ENCODE results near the gene OR10W1. TPM values are rescaled to one million over a fixed set of nuclear protein-coding genes. Genes with fewer than 3 reads are reported as not detected.

OR10W1 gene
- total RNA-seq, 1 experiment from 2014 or later = not detected

- Histone ChIP-seq H3K9me3 (no peaks in the 10 kb centered on the region), H3K4me3 (ENCODE audit: low read depth, low read length) (no peak overlapping the region), H3K27me3 (replicated peaks; ENCODE audit: control insufficient read depth, insufficient read depth, low read length) (no peaks in the 10 kb centered on the region), H3K4me1 (no peaks in the 10 kb centered on the region), H3K36me3 (ENCODE audit: control insufficient read depth, insufficient read depth, low read length) (no peaks in the 10 kb centered on the region)
- H3K27ac Mint-ChIP-seq (ENCODE audit: unreplicated experiment) = no peak overlapping the region
- peaks cover 3% of the 10 kb centered on the region for H3K9me3 Mint-ChIP-seq (ENCODE audit: unreplicated experiment)
- intact Hi-C loops (cut with micrococcal nuclease; ENCODE audit: unreplicated experiment) = no loop called here
- ChIA-PET POLR2A (no interaction called here), CTCF (no interaction called here)
- H3K4me3 Mint-ChIP-seq (ENCODE audit: unreplicated experiment) = no peak overlapping the region
- no peaks in the 10 kb centered on the region for H3K4me1 Mint-ChIP-seq (ENCODE audit: low read depth, unreplicated experiment)
- DNase-seq = no peak
- H3K27me3 Mint-ChIP-seq (ENCODE audit: insufficient read depth, unreplicated experiment) = peaks cover 2% of the 10 kb centered on the region
- no peaks in the 10 kb centered on the region for H3K36me3 Mint-ChIP-seq (ENCODE audit: insufficient read depth, unreplicated experiment)
- TF ChIP-seq, protein P1, sequence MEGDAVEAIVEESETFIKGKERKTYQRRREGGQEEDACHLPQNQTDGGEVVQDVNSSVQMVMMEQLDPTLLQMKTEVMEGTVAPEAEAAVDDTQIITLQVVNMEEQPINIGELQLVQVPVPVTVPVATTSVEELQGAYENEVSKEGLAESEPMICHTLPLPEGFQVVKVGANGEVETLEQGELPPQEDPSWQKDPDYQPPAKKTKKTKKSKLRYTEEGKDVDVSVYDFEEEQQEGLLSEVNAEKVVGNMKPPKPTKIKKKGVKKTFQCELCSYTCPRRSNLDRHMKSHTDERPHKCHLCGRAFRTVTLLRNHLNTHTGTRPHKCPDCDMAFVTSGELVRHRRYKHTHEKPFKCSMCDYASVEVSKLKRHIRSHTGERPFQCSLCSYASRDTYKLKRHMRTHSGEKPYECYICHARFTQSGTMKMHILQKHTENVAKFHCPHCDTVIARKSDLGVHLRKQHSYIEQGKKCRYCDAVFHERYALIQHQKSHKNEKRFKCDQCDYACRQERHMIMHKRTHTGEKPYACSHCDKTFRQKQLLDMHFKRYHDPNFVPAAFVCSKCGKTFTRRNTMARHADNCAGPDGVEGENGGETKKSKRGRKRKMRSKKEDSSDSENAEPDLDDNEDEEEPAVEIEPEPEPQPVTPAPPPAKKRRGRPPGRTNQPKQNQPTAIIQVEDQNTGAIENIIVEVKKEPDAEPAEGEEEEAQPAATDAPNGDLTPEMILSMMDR (IDR thresholded peaks at IDR 0.05; ENCODE audit: insufficient read depth in 1 of 2, low read depth in 1 of 2, low read length in 1 of 2, severe bottlenecking in 1 of 2, unreplicated experiment in 1 of 2) = no peak
- no TSS peak for BruUV-seq (replicated peaks)
These were observed 8.1 kb downstream of the OR10W1 start for GRCh38 chr11:58259983-58260382.

- intact Hi-C loops (cut with micrococcal nuclease; ENCODE audit: unreplicated experiment) = no loop called here
These were observed 13.1 kb downstream of the OR10W1 start for GRCh38 chr11:58254936-58255335.

DNA sequence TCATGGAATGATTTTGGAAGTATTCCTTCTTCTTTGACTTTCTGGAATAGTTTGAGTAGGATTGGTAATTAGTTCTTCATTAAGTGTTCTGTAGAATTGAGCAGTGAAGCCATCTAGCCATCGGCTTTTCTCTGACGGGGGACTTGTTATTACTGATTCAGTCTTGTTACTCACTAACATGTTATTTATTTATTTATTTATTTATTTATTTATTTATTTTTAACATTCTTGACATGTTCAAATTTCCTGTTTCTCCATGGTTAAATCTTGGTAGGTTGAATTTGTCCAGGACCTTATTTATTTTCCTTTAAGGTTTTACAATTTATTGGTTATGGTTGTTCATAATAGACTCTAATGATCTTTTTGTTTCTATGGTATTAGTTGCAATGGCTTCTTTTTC is 24.1 kb downstream of the OR10W1 start:
- DNase-seq = no peak
- no TSS peak for BruUV-seq (replicated peaks)
- H3K27me3 ChIP-seq (replicated peaks; ENCODE audit: control insufficient read depth, insufficient read depth, low read length) = no peaks in the 10 kb centered on the region
- POLR2A ChIA-PET = no interaction called here
- no peaks in the 10 kb centered on the region for H3K4me1 ChIP-seq
- intact Hi-C loops (cut with micrococcal nuclease; ENCODE audit: unreplicated experiment) = no loop called here
- H3K4me3 ChIP-seq (ENCODE audit: low read depth, low read length) = no peak overlapping the region
- no peak overlapping the region for H3K4me3 Mint-ChIP-seq (ENCODE audit: unreplicated experiment)
- TF ChIP-seq, protein P1 (IDR thresholded peaks at IDR 0.05; ENCODE audit: insufficient read depth in 1 of 2, low read depth in 1 of 2, low read length in 1 of 2, severe bottlenecking in 1 of 2, unreplicated experiment in 1 of 2) = no peak
- no peaks in the 10 kb centered on the region for H3K36me3 Mint-ChIP-seq (ENCODE audit: insufficient read depth, unreplicated experiment)
- H3K27ac Mint-ChIP-seq (ENCODE audit: unreplicated experiment) = no peak overlapping the region
- H3K9me3 ChIP-seq = peaks cover 14% of the 10 kb centered on the region
- H3K36me3 ChIP-seq (ENCODE audit: control insufficient read depth, insufficient read depth, low read length) = no peaks in the 10 kb centered on the region
- CTCF ChIA-PET = no interaction called here
- no peaks in the 10 kb centered on the region for H3K4me1 Mint-ChIP-seq (ENCODE audit: low read depth, unreplicated experiment)
- peaks cover 15% of the 10 kb centered on the region for H3K9me3 Mint-ChIP-seq (ENCODE audit: unreplicated experiment)
- H3K27me3 Mint-ChIP-seq (ENCODE audit: insufficient read depth, unreplicated experiment) = no peaks in the 10 kb centered on the region

More at GRCh38 chr11:58254936-58255335, 13.1 kb downstream of the OR10W1 start:
- Mint-ChIP-seq H3K36me3 (ENCODE audit: insufficient read depth, unreplicated experiment) (no peaks in the 10 kb centered on the region), H3K27ac (ENCODE audit: unreplicated experiment) (no peak overlapping the region), H3K4me3 (ENCODE audit: unreplicated experiment) (no peak overlapping the region), H3K4me1 (ENCODE audit: low read depth, unreplicated experiment) (no peaks in the 10 kb centered on the region), H3K9me3 (ENCODE audit: unreplicated experiment) (peaks cover 10% of the 10 kb centered on the region), H3K27me3 (ENCODE audit: insufficient read depth, unreplicated experiment) (no peaks in the 10 kb centered on the region)
- no peak for DNase-seq
- Histone ChIP-seq H3K4me1 (no peaks in the 10 kb centered on the region), H3K36me3 (ENCODE audit: control insufficient read depth, insufficient read depth, low read length) (no peaks in the 10 kb centered on the region), H3K9me3 (no peaks in the 10 kb centered on the region), H3K27me3 (replicated peaks; ENCODE audit: control insufficient read depth, insufficient read depth, low read length) (no peaks in the 10 kb centered on the region), H3K4me3 (ENCODE audit: low read depth, low read length) (no peak overlapping the region)
- POLR2A ChIA-PET = no interaction called here
- CTCF ChIA-PET = no interaction called here
- TF ChIP-seq, protein P1 (IDR thresholded peaks at IDR 0.05; ENCODE audit: insufficient read depth in 1 of 2, low read depth in 1 of 2, low read length in 1 of 2, severe bottlenecking in 1 of 2, unreplicated experiment in 1 of 2) = no peak
- BruUV-seq (replicated peaks) = no TSS peak

Measured in Caco-2 (cell line).